Esophagus squamous epithelium (tissue), 5 donors: Measurements from ENCODE around the gene PHC2. TPM values are rescaled to one million over a fixed set of nuclear protein-coding genes. Genes with fewer than 3 reads are reported as not detected.

Experiments used
- DNase-seq: peaks from one replicate; lab custom pipeline; 2025; lab: John Stamatoyannopoulos, UW
- H3K27ac ChIP-seq, 4 donors: fragments of 200-600 bp; sonication (generic); one replicate each; pipeline ENCODE4 v1.5.1; 2016 to 2019; ENCODE audit warnings: mild to moderate bottlenecking in 1 of 4
- H3K27me3 ChIP-seq, 4 donors: fragments of 200-600 bp; sonication (generic); 1 replicate in 3 of 4; 2 replicates in 1 of 4; pipeline versions ENCODE4 v1.5.1 to v1.6.0; 2017 to 2021; ENCODE audit warnings: antibody characterized with exemption in 1 of 4
- H3K36me3 ChIP-seq, 3 donors: fragments of 200-600 bp; sonication (generic); one replicate each; pipeline ENCODE4 v1.5.1; 2016 to 2019
- H3K4me1 ChIP-seq, 3 donors: fragments of 200-600 bp; sonication (generic); one replicate each; pipeline ENCODE4 v1.5.1; 2017 to 2019
- H3K4me3 ChIP-seq, 4 donors: fragments of 200-600 bp; sonication (generic); 1 replicate in 3 of 4; 2 replicates in 1 of 4; pipeline ENCODE4 v1.5.1; 2016 to 2019; ENCODE audit warnings: mild to moderate bottlenecking in 2 of 4, moderate library complexity in 1 of 4
- H3K9me3 ChIP-seq, 3 donors: fragments of 200-600 bp; sonication (generic); one replicate each; pipeline ENCODE4 v1.5.1; 2016 to 2019
- POLR2A ChIP-seq, 4 donors: fragments of 450-650 bp; IDR thresholded peaks; one replicate each; pipeline ENCODE4 v1.6.1; 2017; ENCODE audit warnings: antibody characterized with exemption in 4 of 4, mild to moderate bottlenecking in 4 of 4, moderate library complexity in 3 of 4
- WGBS, 2 donors: methylation state at CpG; one replicate each; pipeline ENCODE4 v1.1.5; 2018; 5-methylcytosine and 5-hydroxymethylcytosine counted together
- intact Hi-C: fragments of 100-400 bp; cut with DNase I; formaldehyde crosslinking; loops from one replicate; pipeline ENCODE4 v1.15.0; 2022
- total RNA-seq, 4 donors: library from RNA; depleted of rRNA; stranded (reverse); fragments of >200 nt; gene quantifications; one replicate each; pipeline ENCODE4 v1.1.0, GENCODE V29; 2016
- TF ChIP-seq, protein P1 (sequence below), 6 experiments: fragments of 450-650 bp in 4 of 6; fragments of 200-600 bp in 2 of 6; sonication (generic) in 2 of 6; IDR thresholded peaks; one replicate each; pipeline ENCODE4 v1.5.1; 2016 to 2019; ENCODE audit warnings: antibody characterized with exemption in 6 of 6, mild to moderate bottlenecking in 4 of 6, moderate library complexity in 4 of 6
- donor health status: DM: yes; HTN: yes; CAD: no.

Gene PHC2
- total RNA-seq, 4 donors from 2014 or later: 27.4 to 92.1 (median 50.6) TPM

DNA sequence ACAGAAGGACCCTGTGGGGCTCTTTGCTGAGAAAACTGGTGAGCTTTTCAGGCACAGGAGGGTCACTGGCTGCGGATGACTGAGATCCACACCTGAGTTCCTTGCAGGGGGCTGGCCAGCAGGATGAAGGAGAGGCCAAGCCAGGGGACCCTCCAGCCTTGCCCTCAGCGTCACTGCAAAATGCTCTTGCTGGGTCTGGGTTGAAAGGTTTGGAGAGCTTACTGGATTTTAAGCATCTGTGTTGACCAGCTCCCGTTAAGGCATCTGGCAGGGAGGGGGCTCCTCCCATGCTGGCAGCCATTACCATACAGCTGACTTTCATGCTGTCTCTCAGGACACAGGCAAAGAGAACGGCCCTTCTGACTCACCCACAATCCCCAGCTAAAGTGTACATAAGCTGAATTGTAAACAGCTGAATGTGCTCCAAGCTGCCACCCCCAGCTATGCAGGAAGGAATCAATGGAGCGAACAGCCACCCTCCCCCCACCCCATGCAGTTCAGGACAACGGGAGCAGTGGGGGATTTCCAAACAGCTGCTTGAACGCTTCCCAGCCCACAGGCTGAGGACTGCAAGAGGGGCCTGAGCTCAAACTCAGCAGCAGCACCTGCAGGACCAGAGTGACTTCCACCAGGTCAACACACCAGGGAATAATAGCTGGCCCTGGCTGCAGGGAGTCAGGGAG is 88.7 kb downstream of the PHC2 start:
- H3K27me3 ChIP-seq: no peaks in the 10 kb centered on the region
- peaks cover 79 to 100% (median 80%) of the 10 kb centered on the region in 3 donors for H3K4me1 ChIP-seq
- intact Hi-C loops: no loop called here
- no peak for DNase-seq
- H3K27ac ChIP-seq: peak overlapping the region; percentile 78 to 99 (median 92)
- H3K4me3 ChIP-seq: peak overlapping the region in 2 of 4 donors; percentile 29 to 56
- TF ChIP-seq, protein P1, sequence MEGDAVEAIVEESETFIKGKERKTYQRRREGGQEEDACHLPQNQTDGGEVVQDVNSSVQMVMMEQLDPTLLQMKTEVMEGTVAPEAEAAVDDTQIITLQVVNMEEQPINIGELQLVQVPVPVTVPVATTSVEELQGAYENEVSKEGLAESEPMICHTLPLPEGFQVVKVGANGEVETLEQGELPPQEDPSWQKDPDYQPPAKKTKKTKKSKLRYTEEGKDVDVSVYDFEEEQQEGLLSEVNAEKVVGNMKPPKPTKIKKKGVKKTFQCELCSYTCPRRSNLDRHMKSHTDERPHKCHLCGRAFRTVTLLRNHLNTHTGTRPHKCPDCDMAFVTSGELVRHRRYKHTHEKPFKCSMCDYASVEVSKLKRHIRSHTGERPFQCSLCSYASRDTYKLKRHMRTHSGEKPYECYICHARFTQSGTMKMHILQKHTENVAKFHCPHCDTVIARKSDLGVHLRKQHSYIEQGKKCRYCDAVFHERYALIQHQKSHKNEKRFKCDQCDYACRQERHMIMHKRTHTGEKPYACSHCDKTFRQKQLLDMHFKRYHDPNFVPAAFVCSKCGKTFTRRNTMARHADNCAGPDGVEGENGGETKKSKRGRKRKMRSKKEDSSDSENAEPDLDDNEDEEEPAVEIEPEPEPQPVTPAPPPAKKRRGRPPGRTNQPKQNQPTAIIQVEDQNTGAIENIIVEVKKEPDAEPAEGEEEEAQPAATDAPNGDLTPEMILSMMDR (IDR thresholded peaks at IDR 0.05): no peak
- peak in 1 of 4 donors; percentile 0 for TF ChIP-seq POLR2A (IDR thresholded peaks at IDR 0.05)
- 19 to 20% methylated on average over 4 to 7 of the region's 7 CpGs for WGBS, 2 donors
- peaks cover 0 to 31% (median 0%) of the 10 kb centered on the region in 3 donors for H3K36me3 ChIP-seq
- H3K9me3 ChIP-seq: no peaks in the 10 kb centered on the region

DNA sequence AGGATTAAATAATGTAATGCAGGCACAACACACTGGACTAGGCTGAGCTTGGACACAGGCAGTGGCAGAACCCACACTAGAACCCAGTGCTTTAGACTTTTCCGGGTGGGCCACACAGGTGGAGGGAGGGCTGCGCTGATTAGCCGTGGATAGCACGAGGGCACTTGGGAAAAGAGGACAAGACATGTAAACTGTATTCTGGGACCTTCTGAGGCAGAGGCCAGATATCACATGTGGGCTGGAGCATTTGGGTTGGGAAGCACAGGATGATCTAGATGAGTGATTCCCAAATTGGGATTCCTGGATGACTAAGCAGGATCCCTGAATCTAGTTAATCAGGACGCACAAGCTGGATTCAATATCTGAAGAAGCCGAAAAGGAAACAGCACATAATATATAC is 89.7 kb downstream of the PHC2 start:
- peaks cover 0 to 31% (median 0%) of the 10 kb centered on the region in 3 donors for H3K36me3 ChIP-seq
- TF ChIP-seq POLR2A (IDR thresholded peaks at IDR 0.05): no peak
- TF ChIP-seq, protein P1 (IDR thresholded peaks at IDR 0.05): no peak
- peaks cover 82 to 100% (median 88%) of the 10 kb centered on the region in 3 donors for H3K4me1 ChIP-seq
- WGBS, 2 donors: 67 to 77% methylated on average over 6 of the region's 6 CpGs
- H3K4me3 ChIP-seq: peak overlapping the region in 1 of 4 donors; percentile 56
- intact Hi-C loops: no loop called here
- no peak for DNase-seq
- no peaks in the 10 kb centered on the region for H3K9me3 ChIP-seq
- H3K27ac ChIP-seq: peak overlapping the region; percentile 78 to 99 (median 92)
- H3K27me3 ChIP-seq: no peaks in the 10 kb centered on the region

DNA sequence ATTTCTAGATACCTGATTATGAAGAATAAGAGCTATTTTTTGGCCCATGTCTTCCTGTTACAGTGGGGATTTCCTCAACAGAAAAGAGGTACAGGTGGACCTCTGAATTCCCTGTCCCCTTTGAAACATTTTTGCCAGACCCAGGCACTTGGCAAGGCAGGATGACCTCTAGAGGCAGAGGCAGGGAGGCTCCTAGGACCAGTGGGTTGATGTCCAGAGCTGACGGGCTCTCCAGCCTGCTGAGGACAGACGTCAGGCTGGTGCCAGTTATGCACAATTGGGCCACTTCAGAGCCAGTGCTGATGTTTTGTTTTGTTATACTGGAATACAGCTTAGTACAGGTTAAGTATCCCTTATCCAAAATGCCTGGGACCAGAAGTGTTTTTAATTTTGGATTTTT is 91.5 kb downstream of the PHC2 start:
- Histone ChIP-seq H3K27me3 (no peaks in the 10 kb centered on the region), H3K27ac (peak overlapping the region; percentile 78 to 99 (median 92)), H3K4me3 (peak overlapping the region in 2 of 4 donors; percentile 17 to 54), H3K36me3 (peaks cover 0 to 36% (median 0%) of the 10 kb centered on the region in 3 donors), H3K9me3 (no peaks in the 10 kb centered on the region), H3K4me1 (peaks cover 80 to 100% (median 98%) of the 10 kb centered on the region in 3 donors)
- no peak for DNase-seq
- TF ChIP-seq POLR2A (IDR thresholded peaks at IDR 0.05): no peak
- TF ChIP-seq, protein P1 (IDR thresholded peaks at IDR 0.05): no peak
- intact Hi-C loops: no loop called here
- whole genome bisulfite sequencing, 2 donors: 38 to 60% methylated on average over 2 of the region's 2 CpGs

DNA sequence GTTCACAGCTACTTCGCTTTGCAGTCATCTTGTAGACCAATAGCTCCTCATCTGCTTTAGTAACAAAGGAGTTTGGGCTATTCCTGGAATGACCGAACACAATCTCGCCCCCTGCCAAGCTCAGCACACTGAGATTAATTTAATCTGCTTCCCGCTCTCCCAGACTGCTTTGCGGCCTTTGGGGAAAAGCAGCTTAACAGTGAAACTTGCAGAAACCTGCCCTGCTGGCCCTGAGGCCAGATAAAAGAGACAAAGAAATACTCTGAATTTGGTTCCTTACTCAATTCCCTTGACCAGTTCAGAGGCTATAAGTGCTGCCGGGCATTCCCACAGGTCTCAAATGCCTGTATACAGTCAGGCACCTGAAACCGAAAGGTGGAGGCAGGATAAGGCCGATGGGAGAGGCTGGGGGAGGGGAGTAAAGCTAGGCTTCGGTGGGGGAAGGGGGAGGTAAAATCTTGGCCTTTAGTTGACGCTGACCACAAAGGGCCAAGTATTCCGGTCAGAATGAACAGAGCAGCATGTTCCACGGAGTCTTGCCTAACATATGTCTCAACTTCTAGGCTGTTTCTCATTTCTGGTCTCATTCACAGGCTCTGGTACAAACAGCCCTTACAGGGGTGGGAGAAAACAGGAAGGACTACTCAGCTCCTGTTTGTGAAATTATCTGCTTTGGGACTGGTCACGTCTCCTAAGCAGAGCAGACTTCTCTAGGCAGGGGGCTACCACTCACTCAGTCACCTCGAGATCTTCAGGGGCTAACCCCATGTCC is 92.3 kb downstream of the PHC2 start:
- TF ChIP-seq POLR2A (IDR thresholded peaks at IDR 0.05): peak in 2 of 4 donors; percentile 55 to 58
- TF ChIP-seq, protein P1 (IDR thresholded peaks at IDR 0.05): no peak
- Histone ChIP-seq H3K4me3 (peak overlapping the region in 3 of 4 donors; percentile 11 to 54 (median 17)), H3K36me3 (peaks cover 0 to 32% (median 0%) of the 10 kb centered on the region in 3 donors), H3K9me3 (no peaks in the 10 kb centered on the region), H3K27me3 (no peaks in the 10 kb centered on the region), H3K4me1 (peaks cover 81 to 100% (median 96%) of the 10 kb centered on the region in 3 donors), H3K27ac (peak overlapping the region; percentile 78 to 99 (median 92))
- WGBS, 2 donors: 16 to 23% methylated on average over 12 of the region's 14 CpGs
- intact Hi-C loops: no loop called here
- DNase-seq: no peak
